ENCODE measurements around the gene OSBP2.
A peak's percentile ranks its signal among the peaks of the same experiment; 100 is the strongest.

OSBP2 gene

GRCh38 chr22:30947173-30947815 lies 252.6 kb downstream of the OSBP2 start:
- Histone ChIP-seq H3K27me3 (ENCODE audit: control insufficient read depth in 5 of 5, insufficient read depth in 4 of 5, low read length in 5 of 5) (no peaks in the 10 kb centered on the region), H3K9me3 (ENCODE audit: control insufficient read depth in 5 of 5, low read length in 5 of 5) (no peaks in the 10 kb centered on the region), H3K9ac (ENCODE audit: low read length in 5 of 5) (peak overlapping the region in 2 of 5 donors; percentile 30 to 71), H3K27ac (ENCODE audit: low read depth, low read length) (peak overlapping the region; percentile 58), H3K4me1 (ENCODE audit: control insufficient read depth in 5 of 5, insufficient read depth in 5 of 5, low read length in 5 of 5) (peaks cover 0 to 22% (median 10%) of the 10 kb centered on the region in 5 donors), H3K4me3 (ENCODE audit: low read depth in 1 of 5, low read length in 5 of 5) (no peak overlapping the region), H3K36me3 (ENCODE audit: control insufficient read depth in 5 of 5, insufficient read depth in 5 of 5, low read length in 5 of 5) (peaks cover 20 to 82% (median 66%) of the 10 kb centered on the region in 5 donors)

GRCh38 chr22:30947816-30948454 lies 253.3 kb downstream of the OSBP2 start:
- H3K9ac ChIP-seq (ENCODE audit: low read length in 5 of 5): peak overlapping the region in 1 of 5 donors; percentile 71
- H3K27me3 ChIP-seq (ENCODE audit: control insufficient read depth in 5 of 5, insufficient read depth in 4 of 5, low read length in 5 of 5): no peaks in the 10 kb centered on the region
- H3K36me3 ChIP-seq (ENCODE audit: control insufficient read depth in 5 of 5, insufficient read depth in 5 of 5, low read length in 5 of 5): peaks cover 27 to 82% (median 66%) of the 10 kb centered on the region in 5 donors
- H3K4me1 ChIP-seq (ENCODE audit: control insufficient read depth in 5 of 5, insufficient read depth in 5 of 5, low read length in 5 of 5): peaks cover 0 to 22% (median 10%) of the 10 kb centered on the region in 5 donors
- H3K27ac ChIP-seq (ENCODE audit: low read depth, low read length): peak overlapping the region; percentile 58
- H3K4me3 ChIP-seq (ENCODE audit: low read depth in 1 of 5, low read length in 5 of 5): no peak overlapping the region
- no peaks in the 10 kb centered on the region for H3K9me3 ChIP-seq (ENCODE audit: control insufficient read depth in 5 of 5, low read length in 5 of 5)

- H3K9ac ChIP-seq (ENCODE audit: low read length in 5 of 5): no peak overlapping the region
- H3K27me3 ChIP-seq (ENCODE audit: control insufficient read depth in 5 of 5, insufficient read depth in 4 of 5, low read length in 5 of 5): no peaks in the 10 kb centered on the region
- H3K27ac ChIP-seq (ENCODE audit: low read depth, low read length): no peak overlapping the region
- H3K36me3 ChIP-seq (ENCODE audit: control insufficient read depth in 5 of 5, insufficient read depth in 5 of 5, low read length in 5 of 5): peaks cover 31 to 77% (median 64%) of the 10 kb centered on the region in 5 donors
- no peak overlapping the region for H3K4me3 ChIP-seq (ENCODE audit: low read depth in 1 of 5, low read length in 5 of 5)
- H3K9me3 ChIP-seq (ENCODE audit: control insufficient read depth in 5 of 5, low read length in 5 of 5): no peaks in the 10 kb centered on the region
- H3K4me1 ChIP-seq (ENCODE audit: control insufficient read depth in 5 of 5, insufficient read depth in 5 of 5, low read length in 5 of 5): peaks cover 0 to 22% (median 10%) of the 10 kb centered on the region in 5 donors
Measured at GRCh38 chr22:30948930-30949342, 254.3 kb downstream of the OSBP2 start.

- Histone ChIP-seq H3K27ac (ENCODE audit: low read depth, low read length) (no peak overlapping the region), H3K4me3 (ENCODE audit: low read depth in 1 of 5, low read length in 5 of 5) (no peak overlapping the region), H3K9me3 (ENCODE audit: control insufficient read depth in 5 of 5, low read length in 5 of 5) (no peaks in the 10 kb centered on the region), H3K4me1 (ENCODE audit: control insufficient read depth in 5 of 5, insufficient read depth in 5 of 5, low read length in 5 of 5) (peaks cover 0 to 22% (median 10%) of the 10 kb centered on the region in 5 donors), H3K27me3 (ENCODE audit: control insufficient read depth in 5 of 5, insufficient read depth in 4 of 5, low read length in 5 of 5) (no peaks in the 10 kb centered on the region), H3K36me3 (ENCODE audit: control insufficient read depth in 5 of 5, insufficient read depth in 5 of 5, low read length in 5 of 5) (peaks cover 29 to 74% (median 56%) of the 10 kb centered on the region in 5 donors), H3K9ac (ENCODE audit: low read length in 5 of 5) (no peak overlapping the region)
Measured at GRCh38 chr22:30949934-30950660, 255.4 kb downstream of the OSBP2 start.

GRCh38 chr22:30953206-30953605 lies 258.5 kb downstream of the OSBP2 start:
- Histone ChIP-seq H3K9me3 (ENCODE audit: control insufficient read depth in 5 of 5, low read length in 5 of 5) (no peaks in the 10 kb centered on the region), H3K9ac (ENCODE audit: low read length in 5 of 5) (no peak overlapping the region), H3K36me3 (ENCODE audit: control insufficient read depth in 5 of 5, insufficient read depth in 5 of 5, low read length in 5 of 5) (peaks cover 27 to 59% (median 48%) of the 10 kb centered on the region in 5 donors), H3K27ac (ENCODE audit: low read depth, low read length) (no peak overlapping the region), H3K4me3 (ENCODE audit: low read depth in 1 of 5, low read length in 5 of 5) (no peak overlapping the region), H3K27me3 (ENCODE audit: control insufficient read depth in 5 of 5, insufficient read depth in 4 of 5, low read length in 5 of 5) (no peaks in the 10 kb centered on the region), H3K4me1 (ENCODE audit: control insufficient read depth in 5 of 5, insufficient read depth in 5 of 5, low read length in 5 of 5) (peaks cover 0 to 2% (median 0%) of the 10 kb centered on the region in 5 donors)

GRCh38 chr22:30955153-30955552 lies 260.5 kb downstream of the OSBP2 start:
- Histone ChIP-seq H3K27ac (ENCODE audit: low read depth, low read length) (no peak overlapping the region), H3K27me3 (ENCODE audit: control insufficient read depth in 5 of 5, insufficient read depth in 4 of 5, low read length in 5 of 5) (no peaks in the 10 kb centered on the region), H3K4me1 (ENCODE audit: control insufficient read depth in 5 of 5, insufficient read depth in 5 of 5, low read length in 5 of 5) (no peaks in the 10 kb centered on the region), H3K4me3 (ENCODE audit: low read depth in 1 of 5, low read length in 5 of 5) (no peak overlapping the region), H3K36me3 (ENCODE audit: control insufficient read depth in 5 of 5, insufficient read depth in 5 of 5, low read length in 5 of 5) (peaks cover 15 to 40% (median 29%) of the 10 kb centered on the region in 5 donors), H3K9ac (ENCODE audit: low read length in 5 of 5) (no peak overlapping the region), H3K9me3 (ENCODE audit: control insufficient read depth in 5 of 5, low read length in 5 of 5) (no peaks in the 10 kb centered on the region)
